ENCODE results near the gene THPO.

The THPO gene

DNA sequence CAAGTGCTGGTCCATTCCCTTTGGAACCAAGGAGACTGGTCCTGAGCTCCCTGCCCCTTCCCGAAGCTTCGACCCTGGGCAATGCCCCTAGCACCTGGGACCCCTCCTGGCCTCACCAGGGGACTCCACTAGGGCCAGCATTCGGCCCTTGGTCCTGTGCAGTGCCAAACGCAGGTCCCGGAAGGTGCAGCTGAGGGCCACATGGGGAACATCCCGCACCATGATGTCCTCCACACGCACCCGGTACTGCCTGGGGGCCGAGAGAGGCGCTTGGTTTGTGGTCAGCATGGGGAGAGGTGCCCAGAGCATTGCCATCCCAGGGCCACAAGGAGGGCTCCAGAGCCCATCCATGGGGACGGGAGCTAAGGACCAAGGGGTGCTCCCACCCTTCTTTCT, 24.5 kb downstream of the THPO start:
- POLR2A ChIA-PET = interaction anchor here (0.6 kb wide), 1 partner anchor 35 kb away, joined by 5 read pairs; no protein-coding TSS in a partner anchor
- TF ChIP-seq CTCF (IDR thresholded peaks at IDR 0.05; ENCODE audit: control extremely low read depth, extremely low read depth, low read depth, missing control alignments) = no peak
- CTCF ChIA-PET = interaction anchor here (0.8 to 3.3 kb wide), 19 partner anchors 8 to 197 kb away, joined by 3 to 31 read pairs (median 4); partner anchors contain the start of genes CLCN2, FAM131A and POLR2H
- DNase-seq (ENCODE audit: extremely low spot score) = no peak

GRCh38 chr3:184352897-184353545, 25.0 kb downstream of the THPO start:
- no peak for DNase-seq (ENCODE audit: extremely low spot score)
- ChIA-PET POLR2A (no interaction called here), CTCF (interaction anchor here (0.8 to 3.3 kb wide), 18 partner anchors 8 to 198 kb away, joined by 3 to 31 read pairs (median 4); partner anchors contain the start of genes CLCN2, FAM131A and POLR2H)
- TF ChIP-seq CTCF (IDR thresholded peaks at IDR 0.05; ENCODE audit: control extremely low read depth, extremely low read depth, low read depth, missing control alignments) = no peak

- DNase-seq (ENCODE audit: extremely low spot score) = no peak
- POLR2A ChIA-PET = no interaction called here
- CTCF ChIA-PET = interaction anchor here (1.2 to 3.3 kb wide), 4 partner anchors 11 to 162 kb away, joined by 3 to 31 read pairs (median 14); no protein-coding TSS in a partner anchor
- no peak for TF ChIP-seq CTCF (IDR thresholded peaks at IDR 0.05; ENCODE audit: control extremely low read depth, extremely low read depth, low read depth, missing control alignments)
Observed at GRCh38 chr3:184352149-184352785, 25.7 kb downstream of the THPO start.

- no peak for TF ChIP-seq CTCF (IDR thresholded peaks at IDR 0.05; ENCODE audit: control extremely low read depth, extremely low read depth, low read depth, missing control alignments)
- ChIA-PET POLR2A (interaction anchor here (1.5 kb wide), 1 partner anchor 13 kb away, joined by 4 read pairs; no protein-coding TSS in a partner anchor), CTCF (interaction anchor here (1.1 to 3.1 kb wide), 5 partner anchors 20 to 210 kb away, joined by 3 to 31 read pairs (median 4); partner anchors contain the start of gene EPHB3)
- DNase-seq (ENCODE audit: extremely low spot score) = no peak
Observed at GRCh38 chr3:184351511-184352148, 26.4 kb downstream of the THPO start.

- DNase-seq (ENCODE audit: extremely low spot score) = no peak
- ChIA-PET CTCF (interaction anchor here (1.1 to 1.5 kb wide), 3 partner anchors 21 to 211 kb away, joined by 3 to 4 read pairs (median 4); partner anchors contain the start of gene EPHB3), POLR2A (interaction anchor here (1.5 kb wide), 1 partner anchor 12 kb away, joined by 4 read pairs; no protein-coding TSS in a partner anchor)
- no peak for TF ChIP-seq CTCF (IDR thresholded peaks at IDR 0.05; ENCODE audit: control extremely low read depth, extremely low read depth, low read depth, missing control alignments)
Observed at GRCh38 chr3:184350618-184351017, 27.4 kb downstream of the THPO start.

Data from GM10248 (cell line).